Left cardiac atrium (tissue), 4 donors: ENCODE measurements around the gene RFTN2. TPM values are rescaled to one million over a fixed set of nuclear protein-coding genes. Genes with fewer than 3 reads are reported as not detected.
"Not testable (repeated sequence)": the region's sequence is repeated elsewhere in the genome, so short reads cannot be mapped to it uniquely, and the experiment has no call there.

Experiments used
- ATAC-seq, 2 donors: fragments of 200-7000 bp; cut with Tn5 transposase; one replicate each; pipeline ENCODE4 v1.9.1; 2020; ENCODE audit warnings: mild to moderate bottlenecking in 2 of 2, moderate library complexity in 2 of 2
- DNase-seq: peaks from one replicate; pipeline ENCODE4 v3.0.0-alpha.2; 2020
- intact Hi-C, 2 donors: fragments of 100-400 bp; cut with DNase I; formaldehyde crosslinking; loops; one replicate each; pipeline versions ENCODE4 v1.14.1 to v1.15.1; 2022 to 2023
- total RNA-seq, 2 donors: library from RNA; stranded (reverse); fragmentation: NEBNext Ultra II Directional; extraction: Animal tissue kit (Norgen Biotek cat#: 25700); gene quantifications; one replicate each; pipeline ENCODE4 v1.2.1, GENCODE V29; 2021
- donor health status: DM: no; HTN: yes; CAD: no.
- donor health status: DM: no; HTN: yes; CAD: no; lungs with severe emphysema.
- donor health status: DM: yes; HTN: yes; CAD: no.
- donor health status: Dilated cardiomyopathy.

The RFTN2 gene
- total RNA-seq, 2 donors from 2014 or later: 3.9 to 8.6 TPM

GRCh38 chr2:197615016-197615652 is 60.3 kb downstream of the RFTN2 start:
- ATAC-seq: no peak

GRCh38 chr2:197614532-197614931 is 60.9 kb downstream of the RFTN2 start:
- DNase-seq: no peak
- no peak for ATAC-seq
- intact Hi-C loops: no loop called here

More at GRCh38 chr2:197615016-197615652, 60.3 kb downstream of the RFTN2 start:
- no peak for DNase-seq
- intact Hi-C loops: no loop called here

DNA sequence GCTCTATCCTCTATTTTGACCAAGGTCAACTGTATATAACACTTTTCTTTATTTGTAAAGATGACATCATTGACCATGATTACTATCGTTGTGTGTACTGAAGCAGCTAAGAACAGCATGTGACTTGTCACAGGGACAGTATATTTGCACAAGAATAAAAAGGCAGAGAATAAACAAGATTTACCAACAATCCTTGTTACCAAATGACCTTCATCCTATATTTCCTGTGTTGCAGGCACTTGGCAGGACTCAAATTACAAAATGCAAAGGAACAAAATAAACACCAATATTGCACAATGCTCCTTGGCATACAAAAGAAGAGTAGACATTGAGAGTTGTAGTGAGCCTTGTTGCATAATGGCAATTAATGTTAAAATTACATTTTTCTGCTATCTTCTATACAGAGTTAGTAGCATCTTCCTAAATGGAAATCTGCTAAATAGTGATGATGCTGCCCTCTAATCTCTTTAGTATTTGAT is 61.8 kb downstream of the RFTN2 start:
- DNase-seq (no peak), ATAC-seq (no peak)
- intact Hi-C loops: no loop called here

GRCh38 chr2:197606180-197606579 is 69.2 kb downstream of the RFTN2 start:
- intact Hi-C loops: no loop called here
- no peak for ATAC-seq
- DNase-seq: no peak

DNA sequence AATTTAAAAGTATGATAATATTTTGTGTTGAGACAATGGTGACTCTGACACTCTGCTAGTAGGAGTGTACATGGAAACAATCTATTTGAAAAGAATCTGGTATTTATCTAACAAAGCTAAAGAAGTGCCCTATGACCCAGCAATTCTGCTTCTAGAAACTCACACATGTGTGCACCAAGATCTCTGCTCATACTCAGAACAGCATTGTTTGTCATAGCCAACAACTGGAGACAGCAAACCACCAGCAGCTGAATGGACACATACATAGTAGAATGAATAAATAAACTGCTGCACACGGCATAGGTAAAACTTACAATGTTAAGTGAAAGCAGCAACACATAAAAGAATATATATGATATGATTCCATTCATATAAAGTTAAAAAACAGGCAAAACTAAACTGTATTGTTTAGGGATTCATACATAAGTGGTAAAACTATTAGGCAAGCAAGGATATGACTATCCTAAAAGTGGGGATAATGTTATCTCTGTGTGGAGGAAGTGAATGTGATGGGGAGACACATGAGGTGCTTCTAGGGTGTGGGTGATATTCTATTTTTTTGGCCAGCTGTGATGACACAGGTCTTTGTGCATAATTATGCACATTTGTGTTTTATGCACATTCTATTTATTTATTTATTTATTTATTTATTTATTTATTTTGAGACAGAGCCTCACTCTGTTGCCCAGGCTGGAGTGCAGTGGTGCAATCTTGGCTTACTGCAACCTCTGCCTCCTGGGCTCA is 71.1 kb downstream of the RFTN2 start:
- ATAC-seq (no peak), DNase-seq (no peak)
- intact Hi-C loops: no loop called here

GRCh38 chr2:197601726-197602125 is 73.7 kb downstream of the RFTN2 start:
- ATAC-seq (no peak), DNase-seq (no peak)
- intact Hi-C loops: no loop called here

DNA sequence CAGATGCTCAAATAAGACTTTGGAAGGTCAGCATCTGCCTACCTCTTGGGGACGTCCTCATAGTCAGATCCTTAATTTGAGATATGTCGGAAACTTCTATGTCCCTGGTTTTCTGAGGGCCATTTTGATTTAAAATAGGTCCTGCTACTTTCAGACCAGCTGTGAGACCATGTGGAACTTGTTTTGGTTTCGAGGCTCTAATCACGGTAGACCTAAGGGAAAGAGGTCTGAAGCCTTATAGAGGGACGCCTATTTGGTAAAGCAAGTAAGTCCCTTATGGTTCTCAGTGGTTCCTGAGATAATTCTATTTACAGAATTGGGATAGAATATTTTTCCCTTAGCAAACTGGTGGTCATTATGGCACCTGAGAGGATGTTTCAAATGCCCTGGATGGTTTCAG is 75.1 kb downstream of the RFTN2 start:
- DNase-seq (no peak), ATAC-seq (no peak)
- intact Hi-C loops: no loop called here

GRCh38 chr2:197599285-197599965 is 76.0 kb downstream of the RFTN2 start:
- intact Hi-C loops: no loop called here
- peak; percentile 83 to 89 for ATAC-seq
- DNase-seq: no peak

DNA sequence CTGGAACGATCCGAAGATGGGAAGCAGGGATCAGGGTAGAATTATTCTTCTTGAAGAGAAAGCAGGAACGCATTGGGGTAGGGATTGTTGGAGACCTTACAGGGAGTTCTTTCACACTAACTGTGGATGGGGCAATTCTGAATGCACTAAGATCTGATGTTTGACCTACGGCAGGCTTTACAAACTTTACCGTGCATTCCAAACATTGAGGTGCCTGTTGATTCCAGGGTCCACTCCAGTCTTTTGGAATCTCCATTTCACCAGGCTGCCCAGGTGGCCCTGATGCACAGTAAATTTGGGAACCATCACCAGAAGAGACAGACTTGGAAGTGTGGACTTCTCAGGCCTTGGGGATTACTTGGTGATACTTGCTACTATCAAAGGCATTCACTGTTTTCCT is 76.9 kb downstream of the RFTN2 start:
- no peak for DNase-seq
- no peak for ATAC-seq
- intact Hi-C loops: no loop called here

GRCh38 chr2:197597166-197597565 is 78.2 kb downstream of the RFTN2 start:
- intact Hi-C loops: no loop called here
- DNase-seq (no peak), ATAC-seq (no peak)

- DNase-seq (no peak), ATAC-seq (peak in 1 of 2 donors; percentile 35)
- intact Hi-C loops: no loop called here
Observed at GRCh38 chr2:197596766-197597165, 78.6 kb downstream of the RFTN2 start.

GRCh38 chr2:197591339-197592072 is 83.9 kb downstream of the RFTN2 start:
- no peak for ATAC-seq
- intact Hi-C loops: no loop called here
- no peak for DNase-seq

DNA sequence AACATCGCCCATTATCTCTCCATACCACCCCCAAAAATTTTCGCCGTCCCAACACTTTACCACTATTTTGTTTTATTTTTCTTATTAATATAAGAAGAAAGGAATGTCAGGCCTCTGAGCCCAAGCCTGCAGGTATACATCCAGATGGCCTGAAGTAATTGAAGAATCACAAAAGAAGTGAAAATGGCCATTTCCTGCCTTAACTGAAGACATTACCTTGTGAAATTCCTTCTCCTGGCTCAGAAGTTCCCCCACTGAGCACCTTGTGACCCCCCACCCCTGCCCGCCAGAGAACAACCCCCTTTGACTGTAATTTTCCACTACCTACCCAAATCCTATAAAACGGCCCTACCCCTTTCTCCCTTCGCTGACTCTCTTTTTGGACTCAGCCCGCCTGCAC is 88.1 kb downstream of the RFTN2 start:
- DNase-seq, ATAC-seq, intact Hi-C loops: not testable (repeated sequence)

DNA sequence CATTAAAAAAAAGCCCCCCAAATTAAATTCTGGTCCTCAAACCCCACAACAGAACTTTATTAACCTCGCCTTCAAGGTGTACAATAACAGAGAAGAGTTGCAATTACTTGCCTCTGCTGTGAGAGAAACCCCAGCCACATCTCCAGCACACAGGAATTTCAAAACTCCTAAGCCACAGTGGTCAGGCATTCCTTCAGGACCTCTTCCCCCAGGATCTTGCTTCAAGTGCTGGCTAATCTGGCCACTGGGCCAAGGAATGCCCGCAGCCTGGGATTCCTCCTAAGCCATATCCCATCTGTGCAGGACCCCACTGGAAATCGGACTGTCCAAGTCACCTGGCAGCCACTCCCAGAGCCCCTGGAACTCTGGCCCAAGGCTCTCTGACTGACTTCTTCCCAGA is 95.2 kb downstream of the RFTN2 start:
- DNase-seq, ATAC-seq, intact Hi-C loops: not testable (repeated sequence)

DNA sequence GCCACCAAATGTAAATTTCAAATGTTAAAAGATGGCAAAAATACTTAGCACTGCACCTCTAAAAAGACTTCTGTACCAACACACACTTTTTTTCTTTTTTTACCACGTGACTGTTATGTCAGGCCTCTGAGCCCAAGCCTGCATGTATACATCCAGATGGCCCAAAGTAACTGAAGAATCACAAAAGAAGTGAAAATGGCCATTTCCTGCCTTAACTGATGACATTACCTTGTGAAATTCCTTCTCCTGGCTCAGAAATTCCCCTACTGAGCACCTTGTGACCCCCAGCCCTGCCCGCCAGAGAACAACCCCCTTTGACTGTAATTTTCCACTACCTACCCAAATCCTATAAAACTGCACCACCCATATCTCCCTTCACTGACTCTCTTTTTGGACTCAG is 97.1 kb downstream of the RFTN2 start:
- DNase-seq, ATAC-seq, intact Hi-C loops: not testable (repeated sequence)

GRCh38 chr2:197577446-197577845 is 97.9 kb downstream of the RFTN2 start:
- ATAC-seq (peak; percentile 21 to 63), DNase-seq (no peak)
- intact Hi-C loops: no loop called here

GRCh38 chr2:197576631-197577030 is 98.8 kb downstream of the RFTN2 start:
- peak; percentile 82 to 84 for ATAC-seq
- no peak for DNase-seq

DNA sequence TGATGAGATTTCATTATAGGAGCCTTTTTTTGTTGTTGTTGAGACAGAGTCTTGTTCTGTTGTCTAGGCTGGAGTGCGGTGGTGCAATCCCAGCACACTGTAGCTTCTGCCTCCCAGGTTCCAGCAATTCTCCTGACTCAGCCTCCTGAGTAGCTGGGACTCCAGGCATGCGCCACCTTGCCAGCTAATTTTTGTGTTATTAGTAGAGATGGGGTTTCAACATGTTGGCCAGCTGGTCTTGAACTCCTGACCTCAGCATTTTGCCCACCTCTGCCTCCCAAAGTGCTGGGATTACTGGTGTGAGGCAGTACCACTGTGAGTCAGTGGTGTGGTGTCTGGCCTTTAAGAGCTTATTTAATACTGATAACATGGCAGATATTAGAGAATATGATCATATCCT is 99.4 kb downstream of the RFTN2 start:
- ATAC-seq (peak in 1 of 2 donors; percentile 92), DNase-seq (peak; percentile 49)
- intact Hi-C loops: no loop called here

More at GRCh38 chr2:197576631-197577030, 98.8 kb downstream of the RFTN2 start:
- intact Hi-C loops: no loop called here

DNA sequence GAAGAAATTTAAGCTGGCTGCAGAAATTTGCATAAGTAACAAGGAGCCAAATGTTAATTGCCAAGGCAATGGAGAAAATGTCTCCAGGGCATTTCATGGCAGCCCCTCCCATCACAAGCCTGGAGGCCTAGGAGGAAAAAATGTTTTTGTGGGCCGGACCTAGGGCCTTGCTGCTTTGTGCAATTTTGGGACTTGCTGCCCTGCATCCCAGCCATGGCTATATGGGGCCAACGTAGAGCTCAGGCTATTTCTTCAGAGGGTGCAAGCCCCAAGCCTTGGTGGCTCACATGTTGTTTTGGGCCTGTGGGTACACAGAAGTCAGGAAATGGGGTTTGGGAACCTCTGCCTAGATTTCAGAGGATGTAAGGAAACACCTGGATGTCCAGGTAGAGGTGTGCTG is 101.8 kb downstream of the RFTN2 start:
- intact Hi-C loops: no loop called here
- ATAC-seq (no peak), DNase-seq (no peak)
